Measurements from ENCODE around the gene FUT2.
"Not testable (repeated sequence)": the region's sequence is repeated elsewhere in the genome, so short reads cannot be mapped to it uniquely, and the experiment has no call there.

Gene FUT2

GRCh38 chr19:48670699-48671445 is 24.9 kb upstream of the FUT2 start:
- DNase-seq (ENCODE audit: low read depth in 2 of 3, low spot score in 2 of 3): no peak

- DNase-seq (ENCODE audit: low read depth in 2 of 3, low spot score in 2 of 3): no peak
Measured at GRCh38 chr19:48671446-48671995, 24.2 kb upstream of the FUT2 start.

- DNase-seq (ENCODE audit: low read depth in 2 of 3, low spot score in 2 of 3): no peak
Measured at GRCh38 chr19:48672994-48673393, 22.8 kb upstream of the FUT2 start, which contains the start of gene NTN5. TSS of gene NTN5 (minus strand) at chr19:48673017. CDS start at chr19:48670986, 2,031 bp downstream.

- no peak for DNase-seq (ENCODE audit: low read depth in 2 of 3, low spot score in 2 of 3)
Measured at GRCh38 chr19:48673436-48674100, 22.2 kb upstream of the FUT2 start.

GRCh38 chr19:48674216-48674809 is 21.5 kb upstream of the FUT2 start:
- no peak for DNase-seq (ENCODE audit: low read depth in 2 of 3, low spot score in 2 of 3)

GRCh38 chr19:48674921-48675824 is 20.6 kb upstream of the FUT2 start:
- DNase-seq (ENCODE audit: low read depth in 2 of 3, low spot score in 2 of 3): peak; percentile 27 to 58 (median 47)

GRCh38 chr19:48676487-48676886 is 19.3 kb upstream of the FUT2 start:
- DNase-seq (ENCODE audit: low read depth in 2 of 3, low spot score in 2 of 3): no peak

- DNase-seq (ENCODE audit: low read depth in 2 of 3, low spot score in 2 of 3): no peak
Measured at GRCh38 chr19:48676887-48677286, 18.9 kb upstream of the FUT2 start.

GRCh38 chr19:48678201-48678600 is 17.6 kb upstream of the FUT2 start:
- no peak for DNase-seq (ENCODE audit: low read depth in 2 of 3, low spot score in 2 of 3)

- not testable (repeated sequence) for DNase-seq (ENCODE audit: low read depth in 2 of 3, low spot score in 2 of 3)
Measured at GRCh38 chr19:48680006-48680405, 15.8 kb upstream of the FUT2 start.

GRCh38 chr19:48680436-48681126 is 15.2 kb upstream of the FUT2 start:
- DNase-seq (ENCODE audit: low read depth in 2 of 3, low spot score in 2 of 3): no peak

- DNase-seq (ENCODE audit: low read depth in 2 of 3, low spot score in 2 of 3): no peak
Measured at GRCh38 chr19:48681127-48681470, 14.7 kb upstream of the FUT2 start.

GRCh38 chr19:48683349-48683748 is 12.4 kb upstream of the FUT2 start:
- no peak for DNase-seq (ENCODE audit: low read depth in 2 of 3, low spot score in 2 of 3)

GRCh38 chr19:48685583-48685982 is 10.2 kb upstream of the FUT2 start:
- DNase-seq (ENCODE audit: low read depth in 2 of 3, low spot score in 2 of 3): no peak

- DNase-seq (ENCODE audit: low read depth in 2 of 3, low spot score in 2 of 3): no peak
Measured at GRCh38 chr19:48686088-48686487, 9.7 kb upstream of the FUT2 start.

GRCh38 chr19:48686637-48687036 is 9.1 kb upstream of the FUT2 start:
- DNase-seq (ENCODE audit: low read depth in 2 of 3, low spot score in 2 of 3): not testable (repeated sequence)

GRCh38 chr19:48687776-48688175 is 8.0 kb upstream of the FUT2 start:
- DNase-seq (ENCODE audit: low read depth in 2 of 3, low spot score in 2 of 3): no peak

- DNase-seq (ENCODE audit: low read depth in 2 of 3, low spot score in 2 of 3): no peak
Measured at GRCh38 chr19:48689449-48689848, 6.3 kb upstream of the FUT2 start.

GRCh38 chr19:48693629-48694028 is 2.1 kb upstream of the FUT2 start:
- DNase-seq (ENCODE audit: low read depth in 2 of 3, low spot score in 2 of 3): not testable (repeated sequence)

GRCh38 chr19:48696353-48697010 is 711 bp downstream of the FUT2 start:
- DNase-seq (ENCODE audit: low read depth in 2 of 3, low spot score in 2 of 3): no peak

All from activated CD8-positive, alpha-beta memory T cell treated with anti-CD3 and anti-CD28 coated beads for 48 hours (primary cell).